Frontal cortex (tissue), 4 donors: Measurements from ENCODE around the gene MRGPRX3. TPM values are rescaled to one million over a fixed set of nuclear protein-coding genes. Genes with fewer than 3 reads are reported as not detected.
"Not testable (repeated sequence)": the region's sequence is repeated elsewhere in the genome, so short reads cannot be mapped to it uniquely, and the experiment has no call there.

ENCODE experiments used
- DNase-seq, 2 donors: peaks; one replicate each; pipeline ENCODE4 v3.0.0; 2012; ENCODE audit warnings: low spot score in 2 of 2
- FAIRE-seq: peaks from 2 replicates; lab custom pipeline; 2012; peaks lifted over from hg19 to GRCh38; lab: Jason Lieb, UNC
- total RNA-seq: library from RNA; depleted of rRNA; stranded (reverse); fragments of >200 nt; gene quantifications from one replicate; pipeline ENCODE4 v1.2.3, GENCODE V29; 2014
- donor health status: control.
- donor health status: control.
- donor health status: control.

The MRGPRX3 gene
- not detected for total RNA-seq

- FAIRE-seq (no peak), DNase-seq (no peak)
These were observed at the start of gene MRGPRX3 for GRCh38 chr11:18132341-18132740. Gene MRGPRX3, plus strand, starts transcription at chr11:18132571. Its CDS starts 4,632 bp downstream, at chr11:18137203.

- DNase-seq (no peak), FAIRE-seq (no peak)
These were observed 44.0 kb upstream of the MRGPRX3 start for GRCh38 chr11:18088366-18088765.

GRCh38 chr11:18088966-18089365 is 43.4 kb upstream of the MRGPRX3 start:
- FAIRE-seq (no peak), DNase-seq (no peak)

GRCh38 chr11:18091731-18092130 is 40.6 kb upstream of the MRGPRX3 start:
- DNase-seq (no peak), FAIRE-seq (no peak)

GRCh38 chr11:18093959-18094358 is 38.4 kb upstream of the MRGPRX3 start:
- DNase-seq: no peak
- FAIRE-seq: no peak

GRCh38 chr11:18100926-18101656 is 31.3 kb upstream of the MRGPRX3 start:
- FAIRE-seq: no peak

GRCh38 chr11:18105086-18105801 is 27.1 kb upstream of the MRGPRX3 start:
- DNase-seq (no peak), FAIRE-seq (no peak)

More at GRCh38 chr11:18100926-18101656, 31.3 kb upstream of the MRGPRX3 start:
- no peak for DNase-seq

GRCh38 chr11:18105802-18106574 is 26.4 kb upstream of the MRGPRX3 start, which contains the start of gene SAAL1:
Gene SAAL1, minus strand, starts transcription at chr11:18106082. Its CDS starts 41 bp downstream, at chr11:18106041.
- peak; percentile 70 to 85 for DNase-seq
- no peak for FAIRE-seq

- DNase-seq (no peak), FAIRE-seq (no peak)
These were observed 25.7 kb upstream of the MRGPRX3 start for GRCh38 chr11:18106688-18107087.

- FAIRE-seq (no peak), DNase-seq (no peak)
These were observed 24.1 kb upstream of the MRGPRX3 start for GRCh38 chr11:18108254-18108653.

- FAIRE-seq (no peak), DNase-seq (no peak)
These were observed 21.4 kb upstream of the MRGPRX3 start for GRCh38 chr11:18111005-18111404.

- DNase-seq (peak; percentile 55 to 70), FAIRE-seq (no peak)
These were observed 16.8 kb upstream of the MRGPRX3 start for GRCh38 chr11:18115360-18116127.

- FAIRE-seq, DNase-seq: not testable (repeated sequence)
These were observed 11.0 kb upstream of the MRGPRX3 start for GRCh38 chr11:18121331-18121828.

GRCh38 chr11:18131115-18131514 is 1.3 kb upstream of the MRGPRX3 start:
- not testable (repeated sequence) for DNase-seq, FAIRE-seq

- no peak for DNase-seq
- no peak for FAIRE-seq
These were observed 2.9 kb downstream of the MRGPRX3 start for GRCh38 chr11:18135308-18135707.

- FAIRE-seq: no peak
- DNase-seq: no peak
These were observed 4.9 kb downstream of the MRGPRX3 start for GRCh38 chr11:18137186-18137800.

GRCh38 chr11:18140145-18140544 is 7.8 kb downstream of the MRGPRX3 start:
- FAIRE-seq (no peak), DNase-seq (no peak)

GRCh38 chr11:18144243-18144642 is 11.9 kb downstream of the MRGPRX3 start:
- DNase-seq: no peak
- FAIRE-seq: no peak

- FAIRE-seq (no peak), DNase-seq (no peak)
These were observed 12.7 kb downstream of the MRGPRX3 start for GRCh38 chr11:18145025-18145424.
